ENCODE data around the gene PAPPA.

Gene PAPPA

GRCh38 chr9:116103976-116104820 lies 49.4 kb upstream of the PAPPA start:
- Histone ChIP-seq H3K4me1 (ENCODE audit: control insufficient read depth, insufficient read depth, low read length) (no peaks in the 10 kb centered on the region), H3K9me3 (ENCODE audit: control insufficient read depth, insufficient read depth, low read depth, low read length) (no peaks in the 10 kb centered on the region), H3K36me3 (ENCODE audit: control insufficient read depth in 2 of 2, insufficient read depth in 1 of 2, low read length in 2 of 2) (no peaks in the 10 kb centered on the region), H3K27ac (ENCODE audit: extremely low read depth, low read depth, low read length) (no peak overlapping the region), H3K4me3 (ENCODE audit: low read depth, low read length) (no peak overlapping the region)
- ChIA-PET CTCF (interaction anchor here (0.6 to 0.7 kb wide), 2 partner anchors 47 to 561 kb away, joined by 3 to 4 read pairs; no protein-coding TSS in a partner anchor), POLR2A (no interaction called here)
- TF ChIP-seq WT1 (tag by site-specific recombination; IDR thresholded peaks at IDR 0.05) (no peak), ZNF510 (tag by site-specific recombination; IDR thresholded peaks at IDR 0.05; ENCODE audit: insufficient replicate concordance) (peak; percentile 88)

DNA sequence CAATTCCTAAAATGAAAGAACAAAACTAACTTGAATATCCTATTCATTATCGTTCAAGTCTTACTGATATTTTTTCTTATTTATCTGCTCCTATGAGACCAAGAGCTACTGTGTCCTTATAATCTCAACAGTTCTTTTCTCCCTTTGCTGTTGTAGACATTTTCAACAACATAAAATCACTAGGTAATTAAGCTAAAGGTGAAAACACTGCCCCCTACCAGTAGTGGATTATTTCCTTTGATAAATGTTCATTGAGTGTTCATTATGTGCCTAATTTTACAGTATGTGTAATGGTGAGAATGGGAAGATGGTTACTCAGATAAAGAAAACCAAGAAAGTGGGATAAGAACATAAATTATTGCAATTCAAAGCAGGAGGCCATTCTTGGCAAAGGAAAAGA lies 41.4 kb upstream of the PAPPA start:
- Histone ChIP-seq H3K4me1 (ENCODE audit: control insufficient read depth, insufficient read depth, low read length) (no peaks in the 10 kb centered on the region), H3K9me3 (ENCODE audit: control insufficient read depth, insufficient read depth, low read depth, low read length) (no peaks in the 10 kb centered on the region), H3K27ac (ENCODE audit: extremely low read depth, low read depth, low read length) (no peak overlapping the region), H3K4me3 (ENCODE audit: low read depth, low read length) (no peak overlapping the region), H3K36me3 (ENCODE audit: control insufficient read depth in 2 of 2, insufficient read depth in 1 of 2, low read length in 2 of 2) (no peaks in the 10 kb centered on the region)
- ChIA-PET CTCF (interaction anchor here (0.6 to 1.2 kb wide), 8 partner anchors 9 to 589 kb away, joined by 3 to 4 read pairs (median 3); no protein-coding TSS in a partner anchor), POLR2A (no interaction called here)
- TF ChIP-seq, protein P1, sequence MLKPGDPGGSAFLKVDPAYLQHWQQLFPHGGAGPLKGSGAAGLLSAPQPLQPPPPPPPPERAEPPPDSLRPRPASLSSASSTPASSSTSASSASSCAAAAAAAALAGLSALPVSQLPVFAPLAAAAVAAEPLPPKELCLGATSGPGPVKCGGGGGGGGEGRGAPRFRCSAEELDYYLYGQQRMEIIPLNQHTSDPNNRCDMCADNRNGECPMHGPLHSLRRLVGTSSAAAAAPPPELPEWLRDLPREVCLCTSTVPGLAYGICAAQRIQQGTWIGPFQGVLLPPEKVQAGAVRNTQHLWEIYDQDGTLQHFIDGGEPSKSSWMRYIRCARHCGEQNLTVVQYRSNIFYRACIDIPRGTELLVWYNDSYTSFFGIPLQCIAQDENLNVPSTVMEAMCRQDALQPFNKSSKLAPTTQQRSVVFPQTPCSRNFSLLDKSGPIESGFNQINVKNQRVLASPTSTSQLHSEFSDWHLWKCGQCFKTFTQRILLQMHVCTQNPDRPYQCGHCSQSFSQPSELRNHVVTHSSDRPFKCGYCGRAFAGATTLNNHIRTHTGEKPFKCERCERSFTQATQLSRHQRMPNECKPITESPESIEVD (tag by site-specific recombination; IDR thresholded peaks at IDR 0.05): no peak
- TF ChIP-seq ZNF350 (tag by site-specific recombination; IDR thresholded peaks at IDR 0.05): no peak
- TF ChIP-seq ZSCAN30 (tag by site-specific recombination; IDR thresholded peaks at IDR 0.05): no peak

- Histone ChIP-seq H3K4me1 (ENCODE audit: control insufficient read depth, insufficient read depth, low read length) (no peaks in the 10 kb centered on the region), H3K4me3 (ENCODE audit: low read depth, low read length) (no peak overlapping the region), H3K36me3 (ENCODE audit: control insufficient read depth in 2 of 2, insufficient read depth in 1 of 2, low read length in 2 of 2) (no peaks in the 10 kb centered on the region), H3K9me3 (ENCODE audit: control insufficient read depth, insufficient read depth, low read depth, low read length) (no peaks in the 10 kb centered on the region), H3K27ac (ENCODE audit: extremely low read depth, low read depth, low read length) (no peak overlapping the region)
- TF ChIP-seq ZNF19 (tag by site-specific recombination; IDR thresholded peaks at IDR 0.05; ENCODE audit: low read depth) (no peak), ZNF169 (tag by site-specific recombination; IDR thresholded peaks at IDR 0.05) (no peak), ZNF692 (tag by site-specific recombination; IDR thresholded peaks at IDR 0.05) (no peak)
- CTCF ChIA-PET: interaction anchor here (0.6 kb wide), 1 partner anchor 39 kb away, joined by 3 read pairs; no protein-coding TSS in a partner anchor
- POLR2A ChIA-PET: no interaction called here
Observed at GRCh38 chr9:116115761-116116353, 37.7 kb upstream of the PAPPA start.

GRCh38 chr9:116116393-116116792 lies 37.2 kb upstream of the PAPPA start:
- no peaks in the 10 kb centered on the region for H3K9me3 ChIP-seq (ENCODE audit: control insufficient read depth, insufficient read depth, low read depth, low read length)
- CTCF ChIA-PET: no interaction called here
- no peak overlapping the region for H3K4me3 ChIP-seq (ENCODE audit: low read depth, low read length)
- H3K4me1 ChIP-seq (ENCODE audit: control insufficient read depth, insufficient read depth, low read length): no peaks in the 10 kb centered on the region
- H3K36me3 ChIP-seq (ENCODE audit: control insufficient read depth in 2 of 2, insufficient read depth in 1 of 2, low read length in 2 of 2): no peaks in the 10 kb centered on the region
- TF ChIP-seq ZNF223 (tag by site-specific recombination; IDR thresholded peaks at IDR 0.05): no peak
- no peak for TF ChIP-seq ZNF202 (tag by site-specific recombination; IDR thresholded peaks at IDR 0.05; ENCODE audit: borderline replicate concordance)
- TF ChIP-seq ZNF548 (tag by site-specific recombination; IDR thresholded peaks at IDR 0.05): no peak
- TF ChIP-seq ZNF175 (tag by site-specific recombination; IDR thresholded peaks at IDR 0.05): no peak
- H3K27ac ChIP-seq (ENCODE audit: extremely low read depth, low read depth, low read length): no peak overlapping the region
- POLR2A ChIA-PET: no interaction called here

All from HEK293 (cell line).